ENCODE results near the gene STT3B.

GRCh38 chr3:31653464-31653863 is 120.7 kb downstream of the STT3B start:
- no peak for TF ChIP-seq EZH2 (IDR thresholded peaks at IDR 0.05)
- TF ChIP-seq POLR2AphosphoS5 (IDR thresholded peaks at IDR 0.05; ENCODE audit: borderline replicate concordance, low read depth, low read length), result no peak
- no peak for TF ChIP-seq FOXP2 (optimal IDR thresholded peaks at IDR 0.05; ENCODE audit: control extremely low read depth, extremely low read length, insufficient read depth)
